Activated effector memory CD4-positive, alpha-beta T cell treated with anti-CD3 and anti-CD28 coated beads, Interleukin-2, amount 50 U/mL, for 16 hours (primary cell): ENCODE measurements around the gene NCAPH2.

Source experiments
- DNase-seq: peaks from one replicate; pipeline ENCODE4 v3.0.0-alpha.2; 2020

NCAPH2 gene

DNA sequence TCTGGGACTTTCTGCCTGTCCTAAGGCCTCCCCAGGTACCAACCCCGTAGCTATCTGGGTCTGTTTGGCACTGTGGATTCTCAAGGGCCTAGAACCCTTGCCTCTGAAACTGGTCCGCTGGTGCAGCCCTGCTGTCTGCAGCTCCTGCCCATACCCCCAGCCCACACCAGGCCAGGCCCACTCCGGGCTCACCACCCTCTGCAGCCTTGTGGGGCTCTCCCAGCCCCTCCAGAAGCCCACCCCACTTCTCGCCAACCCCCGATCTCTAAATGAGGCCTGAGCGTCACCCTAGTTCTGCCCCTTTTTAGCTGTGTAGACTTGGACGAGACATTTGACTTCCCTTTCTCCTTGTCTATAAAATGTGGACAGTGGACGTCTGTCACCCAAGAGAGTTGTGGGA is 42.4 kb downstream of the NCAPH2 start:
- no peak for DNase-seq

DNA sequence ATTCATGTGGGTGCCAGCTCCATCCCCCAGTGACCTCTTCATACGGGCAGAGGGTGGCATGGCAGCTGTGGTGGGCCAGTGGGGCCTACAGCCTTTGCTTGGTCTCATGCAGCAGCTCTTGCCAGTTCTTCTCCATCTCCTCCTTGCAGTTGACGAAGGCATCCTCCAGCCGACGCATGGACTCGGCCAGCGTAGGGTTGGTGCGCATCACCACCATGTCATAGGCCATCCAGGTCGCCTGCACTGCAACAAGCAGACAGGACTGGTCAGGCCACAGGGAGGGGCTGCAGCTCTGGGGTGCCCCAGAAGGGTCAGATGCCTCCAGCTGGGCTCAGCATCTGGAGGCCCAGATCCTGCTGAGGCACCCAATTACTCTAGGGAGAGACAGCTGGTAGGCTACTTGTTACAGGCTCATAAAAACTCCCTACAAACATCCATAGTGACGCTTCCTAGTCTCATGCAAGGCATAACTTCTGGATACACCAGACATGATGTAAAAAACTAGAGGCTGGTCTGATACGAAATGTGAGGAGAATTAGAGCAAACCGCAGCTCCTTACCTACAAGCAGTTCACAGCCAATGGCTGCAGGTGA is 43.2 kb downstream of the NCAPH2 start:
- no peak for DNase-seq

DNA sequence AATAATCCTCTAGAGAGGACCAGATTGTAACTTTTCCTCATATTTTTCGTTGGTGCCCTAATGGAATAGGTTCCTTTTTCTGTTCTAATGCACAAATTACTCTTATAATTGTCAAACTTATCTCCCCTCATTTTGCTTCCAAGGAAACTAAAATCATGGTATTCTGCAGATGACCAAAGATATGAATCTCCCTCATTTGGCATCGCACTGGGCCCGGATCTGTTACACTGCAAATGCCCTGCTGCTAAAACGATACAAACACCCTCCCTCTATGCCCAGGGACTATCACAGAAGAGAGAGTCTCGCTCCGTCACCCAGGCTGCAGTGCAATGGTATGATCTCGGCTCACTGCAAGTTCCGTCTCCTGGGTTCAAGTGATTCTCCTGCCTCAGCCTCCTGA is 45.3 kb downstream of the NCAPH2 start:
- DNase-seq: no peak

DNA sequence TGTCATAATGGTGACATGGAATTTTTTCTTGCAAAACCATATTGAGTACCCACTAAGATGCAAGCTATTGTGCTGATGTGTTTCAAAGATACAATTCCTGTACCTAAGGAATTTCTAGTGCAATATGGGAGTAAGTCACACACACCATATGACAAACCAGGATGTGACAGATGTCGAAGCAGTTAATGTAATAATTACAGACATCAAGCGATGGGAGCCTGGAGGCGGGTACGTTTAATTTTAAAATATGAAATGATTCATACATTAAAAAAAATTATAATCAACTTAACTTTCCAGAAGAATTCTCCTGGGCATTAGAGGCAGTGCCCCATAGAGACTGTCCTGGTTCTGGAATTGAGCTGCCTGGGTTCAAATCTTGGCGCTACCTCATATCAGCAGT is 48.7 kb downstream of the NCAPH2 start:
- no peak for DNase-seq

DNA sequence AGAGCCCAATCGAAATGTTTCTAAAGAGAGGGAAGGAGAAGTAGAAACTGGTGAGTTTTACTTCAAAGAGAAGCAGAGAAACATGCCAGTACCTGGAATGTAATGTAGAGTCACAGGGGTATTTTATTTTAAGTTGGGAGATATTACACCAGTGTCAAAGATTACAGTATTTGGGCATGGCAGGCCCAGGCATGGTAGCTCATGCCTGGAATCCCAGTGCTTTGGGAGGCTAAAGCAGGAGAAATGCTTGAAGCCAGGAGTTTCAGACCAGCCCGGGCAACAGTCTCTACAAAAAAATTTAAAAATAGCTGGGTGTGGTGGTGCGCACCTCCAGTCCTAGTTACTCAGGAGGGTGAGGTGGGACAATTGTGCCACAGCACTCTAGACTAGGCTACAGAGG is 52.0 kb downstream of the NCAPH2 start:
- DNase-seq: no peak

DNA sequence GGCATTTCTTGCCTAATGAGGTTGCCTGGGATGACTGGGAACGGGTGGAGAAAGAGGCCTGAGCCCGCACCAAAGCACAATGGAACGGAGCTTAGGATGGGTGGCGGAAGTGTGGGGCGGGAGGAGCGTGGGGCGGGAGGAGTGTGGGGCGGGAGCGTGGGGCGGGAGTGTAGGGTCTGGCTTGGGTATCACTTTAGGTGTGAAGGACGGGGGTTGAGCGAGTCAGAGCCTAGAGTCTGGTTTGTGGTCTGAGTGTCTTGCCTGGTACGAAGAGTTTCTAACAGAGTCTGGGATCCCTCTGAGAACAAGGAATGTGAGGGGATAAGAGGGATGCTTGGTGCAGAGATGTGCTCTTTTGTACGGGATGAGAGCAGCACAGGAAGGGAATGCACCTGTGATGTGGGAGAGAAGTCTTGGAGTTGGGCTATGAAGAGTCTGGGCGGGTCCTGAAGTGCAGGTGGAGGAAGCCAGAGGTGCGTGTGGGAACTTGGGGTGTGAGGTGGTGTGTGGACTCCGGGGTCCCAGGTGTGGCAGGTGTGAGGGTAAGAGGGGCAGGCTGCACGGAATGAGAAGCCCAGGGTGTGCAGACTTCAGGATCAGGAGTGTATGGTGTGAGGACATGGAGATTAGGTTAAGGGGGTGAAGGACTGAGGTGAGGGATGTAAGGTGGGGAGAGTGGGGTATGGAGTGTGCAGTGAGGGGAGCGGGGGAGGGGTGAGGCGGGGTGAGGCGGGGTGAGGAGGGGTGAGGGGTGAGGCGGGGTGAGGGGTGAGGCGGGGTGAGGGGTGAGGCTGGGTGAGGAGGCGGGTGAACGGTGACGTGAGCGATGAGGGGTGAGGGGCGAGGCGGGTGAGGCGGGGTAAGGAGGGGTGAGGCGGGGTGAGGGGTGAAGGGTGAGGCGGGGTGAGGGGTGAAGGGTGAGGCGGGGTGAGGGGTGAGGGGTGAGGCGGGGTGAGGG is 53.7 kb downstream of the NCAPH2 start:
- DNase-seq: no peak

DNA sequence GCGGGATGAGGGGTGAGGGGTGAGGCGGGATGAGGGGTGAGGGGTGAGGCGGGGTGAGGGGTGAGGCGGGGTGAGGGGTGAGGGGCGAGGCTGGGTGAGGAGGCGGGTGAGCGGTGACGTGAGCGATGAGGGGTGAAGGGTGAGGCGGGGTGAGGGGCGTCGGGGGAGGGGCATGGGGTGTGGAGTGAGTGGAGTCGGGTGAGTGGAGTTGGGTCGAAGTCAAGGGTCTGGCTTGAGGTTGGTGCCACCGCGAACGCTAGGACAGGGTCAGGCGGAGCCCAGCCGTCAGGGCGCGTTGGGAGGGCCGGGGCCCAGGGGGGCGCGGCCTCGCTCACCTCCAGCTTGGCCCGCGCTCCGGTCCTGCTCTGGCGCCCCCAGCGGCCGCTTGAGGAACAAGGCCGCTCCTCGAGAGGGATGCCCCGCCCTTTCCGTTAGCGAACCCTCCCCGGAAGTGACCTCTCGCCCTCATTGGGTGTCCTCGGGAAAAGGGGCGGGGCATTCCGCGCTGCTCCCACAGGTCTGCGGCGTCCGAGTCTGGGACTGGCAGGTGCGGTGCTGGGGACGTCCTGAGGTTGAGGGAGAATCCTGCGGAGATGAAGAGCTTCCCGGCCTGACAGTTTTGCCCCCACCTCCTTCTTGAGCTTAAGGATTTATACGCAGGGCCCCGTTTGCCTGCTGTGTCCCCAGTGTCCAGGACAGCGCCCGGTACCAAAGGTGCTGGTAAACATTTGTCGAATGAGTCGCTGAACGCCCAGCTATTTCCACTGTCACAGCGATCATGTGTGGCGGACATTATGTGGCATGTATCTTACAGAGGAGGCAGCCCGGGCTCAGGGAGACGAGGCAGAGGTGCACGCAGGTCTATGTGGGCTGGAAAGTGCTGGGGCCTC is 54.7 kb downstream of the NCAPH2 start, which contains the start of gene SYCE3:
Gene SYCE3 (minus strand): TSS at position 397 of the 890 bp plus-strand sequence. CDS start 6,514 bp downstream, outside the sequence.
- peak; percentile 99 for DNase-seq

DNA sequence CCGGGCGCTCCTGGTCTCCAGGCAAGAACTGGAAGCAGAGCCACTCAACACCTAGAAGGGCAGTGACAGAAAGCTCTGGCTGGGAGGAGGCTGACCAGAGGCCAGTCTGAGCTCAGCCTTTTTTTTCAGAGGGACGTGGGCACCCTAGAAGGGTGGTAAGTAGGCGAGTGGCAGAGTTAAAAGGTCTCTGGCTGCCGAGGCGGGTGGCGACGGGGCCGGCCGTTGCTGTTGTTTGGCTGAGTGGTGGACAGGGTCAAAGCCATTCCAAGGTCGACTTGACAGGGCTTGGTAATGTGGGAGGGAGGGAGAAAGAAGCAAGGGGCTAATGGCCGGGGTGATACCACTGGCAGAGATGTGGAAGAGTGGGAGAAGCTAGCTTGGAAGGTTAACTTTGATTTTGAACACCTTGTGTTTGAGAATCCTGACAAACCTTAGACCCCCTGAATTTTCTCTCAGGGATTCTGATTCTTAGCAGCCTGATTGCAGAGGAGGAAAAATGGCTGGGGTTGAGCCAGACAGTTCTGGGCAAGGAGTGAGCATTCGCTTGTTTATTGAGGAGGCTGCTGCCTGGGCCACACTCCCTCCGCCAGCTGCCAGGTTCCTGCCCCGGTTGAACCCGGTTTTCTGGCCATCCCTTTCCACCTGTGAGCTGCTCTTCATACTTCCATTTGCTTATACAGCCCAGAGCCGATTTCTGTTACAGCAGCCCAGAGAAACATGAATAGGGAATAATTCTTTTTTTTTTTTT is 55.6 kb downstream of the NCAPH2 start:
- DNase-seq: no peak

DNA sequence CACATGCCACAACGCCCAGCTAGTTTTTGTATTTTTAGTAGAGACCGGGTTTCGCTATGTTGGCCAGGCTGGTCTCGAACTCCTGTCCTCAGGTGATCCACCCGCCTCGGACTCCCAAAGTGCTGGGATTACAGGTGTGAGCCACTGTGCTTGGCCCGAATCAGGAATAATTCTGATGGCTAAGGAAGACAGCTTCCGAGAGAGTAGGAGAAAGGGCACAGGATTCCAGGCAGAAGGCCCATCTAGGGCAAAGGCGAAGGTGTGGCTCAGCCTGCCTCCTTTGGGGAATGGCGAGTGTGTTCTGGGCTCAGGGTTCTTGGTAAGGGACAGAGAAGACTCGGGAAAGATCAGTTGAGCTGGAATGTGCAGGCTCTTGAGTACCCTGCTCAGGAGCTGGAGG is 56.3 kb downstream of the NCAPH2 start:
- DNase-seq: no peak

DNA sequence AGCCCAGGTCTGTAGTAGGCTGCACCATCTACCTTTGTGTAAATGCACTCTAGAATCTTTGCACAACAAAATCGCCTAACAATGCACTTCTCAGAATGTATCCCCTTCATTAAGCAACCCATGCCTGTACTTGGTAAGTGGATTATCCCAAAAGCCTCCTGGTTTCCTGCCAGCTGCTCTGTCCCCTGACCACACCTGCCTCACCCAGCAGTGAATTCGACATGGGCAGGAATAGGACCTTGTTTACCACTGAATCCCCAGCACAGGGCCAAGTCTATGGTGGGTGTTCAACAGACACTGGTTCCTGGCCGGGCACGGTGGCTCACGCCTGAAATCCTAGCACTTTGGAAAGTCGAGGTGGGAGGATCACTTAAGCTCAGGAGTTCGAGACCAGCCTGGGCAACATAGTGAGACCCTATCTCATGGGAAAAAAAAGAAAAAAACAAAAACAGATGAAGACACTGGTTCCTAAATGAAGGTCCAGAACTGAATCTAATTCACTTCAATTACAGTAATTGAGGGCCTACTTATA is 59.8 kb downstream of the NCAPH2 start:
- DNase-seq: peak; percentile 39

DNA sequence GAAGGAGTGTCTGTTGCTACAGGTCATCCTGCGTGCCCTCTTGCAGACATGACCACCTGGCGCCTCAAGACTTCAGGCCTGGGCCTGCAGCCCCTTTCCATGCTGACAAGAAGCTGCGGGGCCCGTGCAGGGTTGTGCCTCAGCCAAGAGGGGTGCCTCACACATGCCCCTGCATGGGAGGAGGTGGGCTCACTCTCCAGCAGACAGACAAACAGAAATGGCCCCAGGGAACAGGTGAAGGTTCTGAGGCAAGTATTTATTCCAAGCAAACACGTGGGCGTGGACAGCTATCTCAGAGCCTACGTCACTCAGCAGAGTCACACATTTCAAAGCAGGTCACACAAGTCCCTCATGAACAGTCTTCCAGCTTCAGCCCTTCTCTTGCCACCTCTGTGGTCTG is 60.6 kb downstream of the NCAPH2 start:
- peak; percentile 56 for DNase-seq

DNA sequence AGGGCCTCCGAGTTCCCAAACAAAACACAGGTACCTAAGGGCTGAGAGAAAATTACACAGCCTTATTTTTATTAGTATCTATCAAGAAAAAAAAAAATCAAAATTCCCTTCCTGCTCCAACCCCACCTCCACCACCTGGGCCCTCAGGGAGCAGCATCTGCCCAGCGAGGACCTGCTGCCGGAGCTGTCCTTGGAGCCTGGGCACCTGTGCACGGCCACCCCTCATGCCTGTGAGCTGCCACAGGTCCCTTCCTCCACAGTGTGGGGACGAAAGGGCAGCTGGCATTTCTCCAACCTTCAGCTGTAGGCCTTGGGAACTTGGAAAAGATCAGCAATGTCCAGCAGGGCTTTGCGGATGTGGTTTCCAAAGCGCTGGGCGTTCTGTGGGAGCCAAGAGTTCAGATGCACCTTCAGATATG is 61.0 kb downstream of the NCAPH2 start:
- peak; percentile 33 for DNase-seq

DNA sequence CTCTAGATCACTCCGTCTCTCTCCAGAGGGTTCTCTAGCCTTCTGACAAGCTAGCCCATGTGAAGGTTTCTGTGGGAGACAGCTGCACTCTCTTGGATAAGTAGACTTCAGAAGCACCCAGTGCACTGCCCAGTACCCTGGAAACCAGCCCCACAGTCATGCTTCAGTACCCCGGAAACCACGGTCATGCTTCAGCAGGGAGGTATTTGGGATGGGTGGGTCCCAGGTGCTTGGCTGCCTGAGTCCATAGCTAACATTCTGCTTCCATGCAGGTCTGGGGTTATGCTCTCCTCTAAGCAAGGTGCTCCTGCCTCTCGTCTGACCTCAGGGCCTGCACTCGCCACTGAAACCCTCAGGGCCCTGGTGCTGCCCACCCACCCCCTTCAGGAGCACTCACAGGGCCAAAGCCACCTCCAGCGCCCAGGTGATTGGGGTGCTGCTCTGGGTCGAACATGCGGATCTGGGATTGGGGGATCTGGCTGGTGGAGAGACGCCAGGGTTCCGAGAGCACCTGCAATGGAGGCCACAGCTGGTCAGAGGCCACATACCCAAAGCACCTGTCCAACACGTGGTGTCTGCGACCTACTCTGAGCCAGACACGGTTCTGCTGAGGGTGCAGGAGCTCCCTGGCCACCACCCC is 62.0 kb downstream of the NCAPH2 start:
- peak; percentile 60 for DNase-seq

DNA sequence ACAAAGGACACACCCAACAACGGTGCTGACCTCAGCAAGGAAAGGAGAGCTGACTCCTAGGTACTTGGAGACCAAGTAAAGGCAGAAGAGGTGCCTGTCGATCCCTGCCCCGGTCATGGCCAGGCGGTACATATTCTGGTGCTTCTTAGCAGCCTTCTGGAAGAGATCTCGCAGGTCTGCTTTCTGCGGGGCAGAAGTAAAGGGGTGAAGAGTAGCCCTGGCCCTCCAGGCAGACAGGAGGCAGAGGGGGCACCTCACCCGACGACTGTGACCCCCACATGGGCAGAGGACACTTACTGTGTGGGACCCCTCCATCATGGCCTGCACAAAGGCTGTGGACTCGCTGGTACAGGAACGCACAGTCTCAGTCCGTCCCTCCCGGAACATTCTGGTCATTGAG is 62.8 kb downstream of the NCAPH2 start:
- DNase-seq: no peak

DNA sequence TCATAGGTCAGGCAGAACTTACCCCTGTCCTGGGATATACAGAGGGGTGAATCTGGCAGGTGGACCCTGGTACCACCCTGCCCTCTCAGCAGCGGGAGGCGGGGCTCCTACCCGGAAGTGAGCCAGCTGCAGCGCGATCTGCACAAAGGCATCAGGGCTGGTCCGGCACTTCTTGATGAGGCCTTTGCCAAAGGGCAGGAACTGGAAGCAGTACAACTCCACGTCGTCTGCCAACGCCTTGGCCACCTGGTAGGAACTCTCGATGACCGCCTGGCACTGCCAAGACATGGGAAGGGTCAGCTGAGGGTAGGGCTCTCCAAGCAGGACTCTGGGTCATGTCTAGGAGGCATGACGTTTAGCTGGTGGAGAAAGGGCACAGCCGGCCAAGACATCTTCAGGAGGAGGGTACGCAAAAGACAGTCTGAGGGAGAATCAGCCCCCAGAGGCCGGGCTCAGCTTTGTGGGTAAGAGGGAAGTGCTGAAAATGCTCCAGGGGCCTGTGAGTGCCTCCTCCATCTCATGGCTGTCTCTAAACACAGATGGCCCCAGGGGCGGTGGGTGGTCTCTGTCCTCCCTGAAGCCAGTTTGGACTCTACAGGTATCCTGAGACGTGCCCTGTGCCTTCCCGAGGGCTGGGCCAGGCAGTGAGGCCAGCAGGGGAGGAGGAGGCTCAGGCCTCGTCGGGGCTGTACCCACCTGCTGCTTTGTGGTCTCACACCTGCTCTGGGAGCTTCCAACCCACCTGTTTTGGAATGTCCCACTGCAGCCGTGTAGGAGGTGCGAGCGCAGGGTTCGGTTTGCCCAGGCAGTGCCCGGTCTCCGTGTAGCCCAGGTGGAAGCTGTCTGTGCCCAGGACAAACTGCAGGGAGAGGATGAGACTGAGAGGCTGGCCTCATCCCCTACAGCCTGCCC is 63.5 kb downstream of the NCAPH2 start:
- peak; percentile 45 for DNase-seq

DNA sequence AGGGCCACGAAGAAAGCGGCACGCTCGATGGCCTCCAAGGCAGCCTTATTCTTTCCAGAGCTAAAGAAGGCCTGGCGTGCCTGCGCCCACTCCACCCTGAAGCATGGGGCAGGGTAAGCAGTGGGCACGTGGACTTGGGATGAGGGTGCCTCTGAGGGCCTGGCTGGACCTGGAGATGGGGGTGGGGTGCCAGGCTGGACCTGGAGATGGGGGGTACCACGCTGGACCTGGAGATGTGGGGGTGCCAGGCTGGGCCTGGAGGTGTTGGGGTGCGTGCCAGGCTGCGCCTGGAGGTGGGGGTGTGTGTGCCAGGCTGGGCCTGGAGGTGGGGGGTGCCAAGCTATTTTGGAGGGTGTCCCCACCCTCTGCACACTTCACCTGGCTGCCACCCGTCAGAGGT is 64.9 kb downstream of the NCAPH2 start:
- no peak for DNase-seq

DNA sequence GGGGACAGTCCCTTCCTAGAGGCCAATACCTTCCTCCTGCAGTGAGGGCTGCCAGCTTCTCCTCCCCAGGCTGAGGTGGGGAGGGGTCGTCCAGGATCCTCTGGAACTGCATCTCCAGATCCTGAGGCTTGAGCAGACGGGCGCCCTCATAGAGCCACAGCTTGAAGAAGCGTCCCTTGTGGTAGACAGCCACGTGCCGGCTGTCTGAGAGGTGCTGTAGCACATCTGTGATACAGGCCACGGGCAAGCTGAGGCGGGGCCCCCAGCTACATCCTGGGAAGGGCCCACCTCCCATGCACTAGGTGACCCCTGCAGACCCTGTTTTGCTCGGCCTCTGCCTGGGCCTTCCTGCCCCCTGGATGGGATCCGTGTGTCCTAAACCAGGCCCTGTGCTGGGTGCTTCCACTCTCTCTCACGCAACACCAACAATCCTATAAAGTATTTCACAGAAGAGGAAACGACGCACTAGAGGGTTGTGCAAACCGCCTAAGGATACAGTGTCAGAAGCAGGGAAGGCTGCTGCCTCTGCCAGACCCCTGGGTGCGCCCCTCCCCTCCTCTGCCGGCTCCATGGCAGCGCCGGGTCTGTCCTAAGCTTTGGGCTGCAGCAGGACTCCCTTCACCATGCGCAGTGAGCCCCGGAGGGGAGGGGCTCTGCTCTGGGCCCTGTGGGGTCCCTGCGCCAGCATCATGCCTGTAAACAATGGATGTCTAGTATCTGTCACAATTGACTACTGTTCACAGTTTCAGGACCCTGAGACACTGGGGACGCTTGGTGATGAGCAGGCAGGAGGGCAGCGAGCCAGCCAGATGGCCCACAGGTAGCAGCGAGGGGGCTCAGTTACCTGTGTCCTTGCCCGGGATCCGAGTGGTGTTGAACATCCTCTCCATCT is 65.7 kb downstream of the NCAPH2 start:
- no peak for DNase-seq

DNA sequence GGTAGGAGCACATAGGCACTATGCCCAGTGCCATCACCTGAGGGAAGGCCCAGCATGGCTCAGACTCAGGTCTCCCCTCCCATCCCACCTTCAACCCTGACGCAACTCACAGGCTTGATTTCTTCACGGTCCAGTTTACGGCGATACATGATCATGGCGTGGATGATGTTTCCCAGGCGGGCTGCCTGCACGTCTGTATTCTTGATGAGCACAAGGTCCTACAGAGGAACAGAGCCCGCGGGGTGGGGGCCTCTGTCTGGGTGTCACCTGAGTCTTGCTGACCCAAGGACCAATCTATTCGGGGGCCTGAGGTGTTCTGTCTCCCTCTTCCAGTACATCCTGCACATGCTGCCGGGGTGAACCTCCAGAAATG is 66.3 kb downstream of the NCAPH2 start:
- DNase-seq: no peak
